ENCODE measurements around the gene GPR55. TPM values are rescaled to one million over a fixed set of nuclear protein-coding genes. Genes with fewer than 3 reads are reported as not detected.

The GPR55 gene
- total and polyA plus RNA-seq, 5 donors from 2014 or later = 1.6 to 24.4 (median 4.5) TPM

GRCh38 chr2:230916218-230916617 lies 8.8 kb downstream of the GPR55 start:
- H3K9me3 Mint-ChIP-seq = no peaks in the 10 kb centered on the region
- H3K4me1 ChIP-seq (ENCODE audit: control insufficient read depth, insufficient read depth, low read length, poor library complexity, severe bottlenecking) = peaks cover 11% of the 10 kb centered on the region
- peaks cover 14% of the 10 kb centered on the region for H3K27me3 Mint-ChIP-seq
- H3K27ac Mint-ChIP-seq = peak overlapping the region in 2 of 3 donors; percentile 32 to 73
- H3K27ac ChIP-seq (ENCODE audit: insufficient read depth, low read length, poor library complexity, severe bottlenecking) = peak overlapping the region; percentile 41
- peaks cover 2% of the 10 kb centered on the region for H3K27me3 ChIP-seq (ENCODE audit: control insufficient read depth, insufficient read depth, low read length)
- ATAC-seq (ENCODE audit: low read depth in 2 of 2) (no peak), DNase-seq (no peak)
- peak overlapping the region in 1 of 4 donors; percentile 81 for H3K4me3 Mint-ChIP-seq
- peaks cover 8% of the 10 kb centered on the region for H3K36me3 Mint-ChIP-seq
- no peaks in the 10 kb centered on the region for H3K9me3 ChIP-seq (ENCODE audit: control insufficient read depth in 2 of 2, low read length in 2 of 2)
- peaks cover 4 to 66% (median 37%) of the 10 kb centered on the region in 4 donors for H3K4me1 Mint-ChIP-seq
- no peak overlapping the region for H3K4me3 ChIP-seq (ENCODE audit: low read depth, low read length)
- no peaks in the 10 kb centered on the region for H3K36me3 ChIP-seq (ENCODE audit: control insufficient read depth, insufficient read depth, low read length)

DNA sequence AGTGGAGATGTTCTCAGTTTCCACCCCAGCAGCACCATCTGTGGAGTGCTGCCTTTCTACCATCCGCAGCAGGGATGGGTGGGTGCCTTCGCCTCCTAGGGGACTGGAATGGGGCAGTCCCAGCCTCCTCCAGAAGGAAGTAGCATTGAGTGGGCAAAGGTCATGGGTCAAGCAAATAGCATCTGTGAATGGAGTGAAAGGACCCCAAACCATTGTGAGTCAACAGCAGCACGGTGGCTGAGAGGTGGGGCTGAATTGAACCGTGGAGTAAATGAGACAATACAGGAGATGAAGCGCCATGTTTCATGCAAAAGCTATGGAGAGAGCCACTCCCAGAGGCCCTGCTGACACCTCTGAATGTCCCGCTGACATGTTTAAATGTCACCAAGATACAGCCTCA lies 9.7 kb downstream of the GPR55 start:
- no peak for ATAC-seq (ENCODE audit: low read depth in 2 of 2)
- no peak for DNase-seq

DNA sequence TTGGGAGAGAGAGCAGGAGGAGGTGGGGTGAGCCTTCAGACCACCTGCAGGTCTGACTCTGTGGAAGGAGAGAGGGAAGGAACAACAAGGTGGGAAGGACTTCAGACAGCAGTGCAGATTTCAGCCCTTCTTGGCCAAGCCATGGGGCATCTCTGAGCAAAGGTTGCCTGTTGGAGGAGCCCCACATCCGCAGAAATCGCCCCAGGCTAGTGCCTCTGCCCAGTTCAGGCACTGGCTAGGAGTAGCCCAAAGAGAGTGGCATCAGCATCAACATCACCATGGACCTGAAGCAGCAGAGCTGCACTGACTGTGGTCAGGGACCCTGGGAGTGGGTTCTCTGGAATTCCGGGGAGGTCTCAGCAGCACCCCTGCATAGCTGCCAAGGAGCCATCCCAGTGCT lies 10.2 kb downstream of the GPR55 start:
- no peak for DNase-seq
- peaks cover 17% of the 10 kb centered on the region for H3K36me3 Mint-ChIP-seq
- ATAC-seq (ENCODE audit: low read depth in 2 of 2) = no peak
- no peaks in the 10 kb centered on the region for H3K9me3 Mint-ChIP-seq
- H3K4me1 Mint-ChIP-seq = peaks cover 4 to 61% (median 30%) of the 10 kb centered on the region in 4 donors
- peaks cover 8% of the 10 kb centered on the region for H3K36me3 ChIP-seq (ENCODE audit: control insufficient read depth, insufficient read depth, low read length)
- no peak overlapping the region for H3K4me3 Mint-ChIP-seq
- no peaks in the 10 kb centered on the region for H3K9me3 ChIP-seq (ENCODE audit: control insufficient read depth in 2 of 2, low read length in 2 of 2)
- peaks cover 11% of the 10 kb centered on the region for H3K4me1 ChIP-seq (ENCODE audit: control insufficient read depth, insufficient read depth, low read length, poor library complexity, severe bottlenecking)
- H3K27me3 Mint-ChIP-seq = peaks cover 8% of the 10 kb centered on the region
- no peak overlapping the region for H3K4me3 ChIP-seq (ENCODE audit: low read depth, low read length)
- no peaks in the 10 kb centered on the region for H3K27me3 ChIP-seq (ENCODE audit: control insufficient read depth, insufficient read depth, low read length)
- H3K27ac Mint-ChIP-seq = peak overlapping the region in 1 of 3 donors; percentile 71
- H3K27ac ChIP-seq (ENCODE audit: insufficient read depth, low read length, poor library complexity, severe bottlenecking) = no peak overlapping the region

More for the DNA sequence above, 9.7 kb downstream of the GPR55 start:
- Histone ChIP-seq H3K36me3 (ENCODE audit: control insufficient read depth, insufficient read depth, low read length) (peaks cover 4% of the 10 kb centered on the region), H3K9me3 (ENCODE audit: control insufficient read depth in 2 of 2, low read length in 2 of 2) (no peaks in the 10 kb centered on the region), H3K27ac (ENCODE audit: insufficient read depth, low read length, poor library complexity, severe bottlenecking) (no peak overlapping the region), H3K4me1 (ENCODE audit: control insufficient read depth, insufficient read depth, low read length, poor library complexity, severe bottlenecking) (peaks cover 11% of the 10 kb centered on the region), H3K27me3 (ENCODE audit: control insufficient read depth, insufficient read depth, low read length) (peaks cover 2% of the 10 kb centered on the region), H3K4me3 (ENCODE audit: low read depth, low read length) (no peak overlapping the region)
- Mint-ChIP-seq H3K27me3 (peaks cover 9% of the 10 kb centered on the region), H3K4me1 (peaks cover 4 to 66% (median 33%) of the 10 kb centered on the region in 4 donors), H3K36me3 (peaks cover 17% of the 10 kb centered on the region), H3K4me3 (peak overlapping the region in 2 of 4 donors; percentile 16 to 48), H3K9me3 (no peaks in the 10 kb centered on the region), H3K27ac (peak overlapping the region in 1 of 3 donors; percentile 12)

DNA sequence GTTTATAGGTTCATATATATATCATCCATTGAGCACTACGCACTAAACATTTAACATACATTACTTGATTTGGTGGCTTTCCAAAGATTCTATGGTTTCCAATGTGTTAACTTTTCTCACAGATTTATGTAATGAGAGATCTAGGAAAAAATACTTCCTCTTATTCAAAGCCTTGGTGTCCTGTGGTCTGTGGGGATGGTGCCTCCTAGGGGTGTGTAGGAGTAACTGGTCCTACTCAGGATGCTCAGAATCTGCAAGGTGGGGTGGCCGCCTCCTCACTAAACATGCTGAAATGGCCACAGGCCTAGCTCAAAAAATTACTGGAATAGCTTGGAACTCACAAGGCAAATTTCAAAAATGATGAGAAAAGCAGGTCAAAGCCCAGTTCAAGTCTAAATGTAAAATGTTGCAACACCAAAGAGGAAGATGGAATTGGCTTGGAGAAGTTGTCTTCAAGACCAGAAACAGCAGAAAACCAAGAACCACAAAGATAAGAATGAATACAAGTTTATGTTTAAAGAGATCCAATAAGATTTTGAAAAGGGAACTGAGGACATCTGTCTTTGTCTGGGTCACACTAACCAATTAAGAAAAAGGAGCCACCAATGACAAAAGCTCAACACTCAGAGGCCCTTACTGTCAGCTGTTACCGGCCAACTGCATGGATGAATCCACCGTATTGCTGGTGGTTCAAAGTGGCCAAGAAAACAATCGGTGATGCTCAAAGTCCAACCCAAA lies 11.5 kb downstream of the GPR55 start:
- Histone ChIP-seq H3K9me3 (ENCODE audit: control insufficient read depth in 2 of 2, low read length in 2 of 2) (no peaks in the 10 kb centered on the region), H3K4me1 (ENCODE audit: control insufficient read depth, insufficient read depth, low read length, poor library complexity, severe bottlenecking) (peaks cover 9% of the 10 kb centered on the region), H3K27ac (ENCODE audit: insufficient read depth, low read length, poor library complexity, severe bottlenecking) (no peak overlapping the region), H3K27me3 (ENCODE audit: control insufficient read depth, insufficient read depth, low read length) (no peaks in the 10 kb centered on the region), H3K36me3 (ENCODE audit: control insufficient read depth, insufficient read depth, low read length) (peaks cover 12% of the 10 kb centered on the region), H3K4me3 (ENCODE audit: low read depth, low read length) (no peak overlapping the region)
- Mint-ChIP-seq H3K9me3 (no peaks in the 10 kb centered on the region), H3K4me3 (peak overlapping the region in 2 of 4 donors; percentile 59 to 64), H3K4me1 (peaks cover 4 to 54% (median 25%) of the 10 kb centered on the region in 4 donors), H3K27ac (peak overlapping the region in 1 of 3 donors; percentile 67), H3K27me3 (peaks cover 7% of the 10 kb centered on the region), H3K36me3 (peaks cover 22% of the 10 kb centered on the region)
- peak in 2 of 3 donors; percentile 18 to 37 for DNase-seq
- peak in 1 of 2 donors; percentile 45 for ATAC-seq (ENCODE audit: low read depth in 2 of 2)

- Mint-ChIP-seq H3K4me3 (peak overlapping the region in 1 of 4 donors; percentile 59), H3K36me3 (peaks cover 22% of the 10 kb centered on the region), H3K4me1 (peaks cover 0 to 52% (median 20%) of the 10 kb centered on the region in 4 donors), H3K9me3 (no peaks in the 10 kb centered on the region), H3K27ac (no peak overlapping the region), H3K27me3 (no peaks in the 10 kb centered on the region)
- Histone ChIP-seq H3K4me3 (ENCODE audit: low read depth, low read length) (no peak overlapping the region), H3K27ac (ENCODE audit: insufficient read depth, low read length, poor library complexity, severe bottlenecking) (no peak overlapping the region), H3K36me3 (ENCODE audit: control insufficient read depth, insufficient read depth, low read length) (peaks cover 12% of the 10 kb centered on the region), H3K4me1 (ENCODE audit: control insufficient read depth, insufficient read depth, low read length, poor library complexity, severe bottlenecking) (peaks cover 11% of the 10 kb centered on the region), H3K27me3 (ENCODE audit: control insufficient read depth, insufficient read depth, low read length) (no peaks in the 10 kb centered on the region), H3K9me3 (ENCODE audit: control insufficient read depth in 2 of 2, low read length in 2 of 2) (no peaks in the 10 kb centered on the region)
- no peak for ATAC-seq (ENCODE audit: low read depth in 2 of 2)
- DNase-seq = no peak
These were observed 12.3 kb downstream of the GPR55 start for GRCh38 chr2:230912724-230913123.

- H3K36me3 ChIP-seq (ENCODE audit: control insufficient read depth, insufficient read depth, low read length) = peaks cover 12% of the 10 kb centered on the region
- ATAC-seq (ENCODE audit: low read depth in 2 of 2) (no peak), DNase-seq (no peak)
- no peak overlapping the region for H3K4me3 Mint-ChIP-seq
- H3K9me3 ChIP-seq (ENCODE audit: control insufficient read depth in 2 of 2, low read length in 2 of 2) = no peaks in the 10 kb centered on the region
- H3K27me3 Mint-ChIP-seq = no peaks in the 10 kb centered on the region
- no peak overlapping the region for H3K27ac ChIP-seq (ENCODE audit: insufficient read depth, low read length, poor library complexity, severe bottlenecking)
- peaks cover 0 to 49% (median 20%) of the 10 kb centered on the region in 4 donors for H3K4me1 Mint-ChIP-seq
- H3K4me1 ChIP-seq (ENCODE audit: control insufficient read depth, insufficient read depth, low read length, poor library complexity, severe bottlenecking) = peaks cover 10% of the 10 kb centered on the region
- H3K27me3 ChIP-seq (ENCODE audit: control insufficient read depth, insufficient read depth, low read length) = no peaks in the 10 kb centered on the region
- no peak overlapping the region for H3K4me3 ChIP-seq (ENCODE audit: low read depth, low read length)
- no peaks in the 10 kb centered on the region for H3K9me3 Mint-ChIP-seq
- no peak overlapping the region for H3K27ac Mint-ChIP-seq
- H3K36me3 Mint-ChIP-seq = peaks cover 22% of the 10 kb centered on the region
These were observed 13.0 kb downstream of the GPR55 start for GRCh38 chr2:230912046-230912445.

DNA sequence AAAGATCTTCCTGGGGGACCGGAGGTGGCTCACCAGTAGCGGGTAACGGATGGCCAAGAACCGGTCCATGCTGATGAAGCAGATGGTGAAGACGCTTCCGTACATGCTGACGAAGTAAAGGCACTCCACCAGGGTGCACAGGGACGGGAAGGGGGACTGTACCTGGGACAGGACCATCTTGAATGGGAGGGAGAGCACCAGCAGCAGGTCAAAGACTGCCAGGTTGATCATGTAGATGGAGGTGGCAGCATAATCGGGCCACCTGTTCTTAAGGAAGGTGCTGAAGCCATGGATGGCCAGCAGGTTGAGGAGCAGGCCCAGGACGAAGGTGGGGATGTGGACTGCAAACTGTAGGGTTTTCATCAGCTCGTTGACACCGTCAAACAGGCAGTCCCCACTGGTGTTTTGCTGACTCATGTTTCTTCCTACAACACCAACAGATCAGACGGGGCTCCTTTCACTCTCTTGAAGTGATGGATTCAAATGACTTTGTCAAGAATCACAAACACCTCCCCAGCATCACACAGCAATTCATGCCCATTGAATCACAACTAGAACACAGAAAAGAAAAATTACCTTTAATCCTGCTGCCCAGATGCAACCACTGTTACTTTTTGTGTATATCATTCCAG lies 14.4 kb downstream of the GPR55 start:
- Histone ChIP-seq H3K36me3 (ENCODE audit: control insufficient read depth, insufficient read depth, low read length) (peaks cover 12% of the 10 kb centered on the region), H3K9me3 (ENCODE audit: control insufficient read depth in 2 of 2, low read length in 2 of 2) (no peaks in the 10 kb centered on the region), H3K4me3 (ENCODE audit: low read depth, low read length) (no peak overlapping the region), H3K4me1 (ENCODE audit: control insufficient read depth, insufficient read depth, low read length, poor library complexity, severe bottlenecking) (peaks cover 14% of the 10 kb centered on the region), H3K27ac (ENCODE audit: insufficient read depth, low read length, poor library complexity, severe bottlenecking) (no peak overlapping the region), H3K27me3 (ENCODE audit: control insufficient read depth, insufficient read depth, low read length) (no peaks in the 10 kb centered on the region)
- Mint-ChIP-seq H3K27me3 (no peaks in the 10 kb centered on the region), H3K4me1 (peaks cover 0 to 48% (median 14%) of the 10 kb centered on the region in 4 donors), H3K9me3 (no peaks in the 10 kb centered on the region), H3K27ac (peak overlapping the region in 1 of 3 donors; percentile 56), H3K36me3 (peaks cover 20% of the 10 kb centered on the region), H3K4me3 (peak overlapping the region in 1 of 4 donors; percentile 55)
- ATAC-seq (ENCODE audit: low read depth in 2 of 2) = no peak
- peak in 1 of 3 donors; percentile 48 for DNase-seq

Measured in CD4-positive, CD25-positive, alpha-beta regulatory T cell (primary cell).